Thoracic aorta (tissue), 2 donors: Measurements from ENCODE around the gene PCDHGB7. TPM values are rescaled to one million over a fixed set of nuclear protein-coding genes. Genes with fewer than 3 reads are reported as not detected.
"Not testable (repeated sequence)": the region's sequence is repeated elsewhere in the genome, so short reads cannot be mapped to it uniquely, and the experiment has no call there.

ENCODE experiments used
- ATAC-seq: fragments of 150-250 bp; one replicate; pipeline ENCODE4 v1.8.0; 2017; ENCODE audit warnings: low read depth; ENCODE audit not compliant: insufficient number of reproducible peaks, low FRiP score
- DNase-seq: peaks from one replicate; pipeline ENCODE4 v3.0.0-alpha.2; 2020; ENCODE audit warnings: low spot score
- H3K27ac ChIP-seq, 2 donors: fragments of 200-600 bp; sonication (generic); 1 replicate in 1 of 2; 2 replicates in 1 of 2; pipeline ENCODE4 v1.5.1; 2016; ENCODE audit warnings: mild to moderate bottlenecking in 2 of 2, moderate library complexity in 2 of 2
- H3K27me3 ChIP-seq: fragments of 200-600 bp; sonication (generic); replicated peaks from 2 replicates; pipeline ENCODE4 v1.6.0; 2016; ENCODE audit warnings: mild to moderate bottlenecking; ENCODE audit not compliant: insufficient read depth
- H3K36me3 ChIP-seq: fragments of 200-600 bp; sonication (generic); one replicate; pipeline ENCODE4 v1.5.1; 2016
- H3K4me1 ChIP-seq, 2 donors: fragments of 200-600 bp; sonication (generic); 1 replicate in 1 of 2; 2 replicates in 1 of 2; pipeline versions ENCODE4 v1.5.1 to v1.6.0; 2016; ENCODE audit warnings: low read depth in 2 of 2, mild to moderate bottlenecking in 1 of 2; ENCODE audit not compliant: control insufficient read depth in 1 of 2
- H3K4me3 ChIP-seq: fragments of 200-600 bp; sonication (generic); 2 replicates; pipeline ENCODE4 v1.5.1; 2016; ENCODE audit warnings: mild to moderate bottlenecking
- H3K9me3 ChIP-seq: fragments of 200-600 bp; sonication (generic); 2 replicates; pipeline ENCODE4 v1.5.1; 2016
- CTCF ChIP-seq: fragments of 200-600 bp; sonication (generic); IDR thresholded peaks from one replicate; pipeline ENCODE4 v1.5.1; 2019; ENCODE audit warnings: antibody characterized with exemption
- total RNA-seq, 2 donors: library from RNA; depleted of rRNA; stranded (reverse); fragments of >200 nt; gene quantifications; one replicate each; pipeline versions ENCODE4 v1.1.0 to v1.2.3, GENCODE V29; 2016

The PCDHGB7 gene
- total RNA-seq, 2 donors from 2014 or later = 18.0 to 28.1 TPM

- H3K27me3 ChIP-seq = no peaks in the 10 kb centered on the region
- DNase-seq = no peak
- H3K27ac ChIP-seq = no peak within 1 kb of the TSS
- H3K36me3 ChIP-seq = no peaks in the 10 kb centered on the region
- no peaks in the 10 kb centered on the region for H3K4me1 ChIP-seq
- ATAC-seq = no peak
- peaks cover 93% of the 10 kb centered on the region for H3K9me3 ChIP-seq
- H3K4me3 ChIP-seq = peak within 1 kb of the TSS; percentile 57
- TF ChIP-seq CTCF = no peak
Measured at GRCh38 chr5:141430332-141431113, 13.0 kb downstream of the PCDHGB7 start, which contains the start of gene PCDHGA12. PCDHGA12 (plus strand) TSS chr5:141430507; CDS start chr5:141430760, 253 bp downstream.

GRCh38 chr5:141431286-141431685 lies 13.8 kb downstream of the PCDHGB7 start:
- H3K9me3 ChIP-seq = peaks cover 93% of the 10 kb centered on the region
- no peaks in the 10 kb centered on the region for H3K27me3 ChIP-seq
- ATAC-seq = no peak

GRCh38 chr5:141432308-141432707 lies 14.8 kb downstream of the PCDHGB7 start:
- not testable (repeated sequence) for H3K36me3 ChIP-seq, ATAC-seq
- H3K9me3 ChIP-seq = peaks cover 86% of the 10 kb centered on the region

More at GRCh38 chr5:141431286-141431685, 13.8 kb downstream of the PCDHGB7 start:
- no peaks in the 10 kb centered on the region for H3K4me1 ChIP-seq
- TF ChIP-seq CTCF = no peak
- no peak overlapping the region for H3K27ac ChIP-seq
- peak overlapping the region; percentile 57 for H3K4me3 ChIP-seq
- no peaks in the 10 kb centered on the region for H3K36me3 ChIP-seq
- DNase-seq = no peak

GRCh38 chr5:141432726-141433125 lies 15.2 kb downstream of the PCDHGB7 start:
- not testable (repeated sequence) for ATAC-seq, H3K4me1 ChIP-seq, DNase-seq, H3K27ac ChIP-seq, H3K4me3 ChIP-seq, H3K36me3 ChIP-seq, H3K27me3 ChIP-seq
- H3K9me3 ChIP-seq = peaks cover 86% of the 10 kb centered on the region

More at GRCh38 chr5:141432308-141432707, 14.8 kb downstream of the PCDHGB7 start:
- not testable (repeated sequence) for DNase-seq, H3K4me3 ChIP-seq, H3K27me3 ChIP-seq, H3K27ac ChIP-seq, H3K4me1 ChIP-seq

GRCh38 chr5:141434006-141434405 lies 16.5 kb downstream of the PCDHGB7 start:
- Histone ChIP-seq H3K27me3 (no peaks in the 10 kb centered on the region), H3K27ac (no peak overlapping the region), H3K9me3 (peaks cover 83% of the 10 kb centered on the region), H3K4me1 (no peaks in the 10 kb centered on the region), H3K4me3 (no peak overlapping the region), H3K36me3 (peaks cover under 1% of the 10 kb centered on the region)
- ATAC-seq (no peak), DNase-seq (no peak)
- no peak for TF ChIP-seq CTCF

- H3K4me1 ChIP-seq = no peaks in the 10 kb centered on the region
- no peak for TF ChIP-seq CTCF
- ATAC-seq = no peak
- H3K4me3 ChIP-seq = no peak overlapping the region
- DNase-seq = no peak
- H3K9me3 ChIP-seq = peaks cover 84% of the 10 kb centered on the region
- peaks cover 6% of the 10 kb centered on the region for H3K36me3 ChIP-seq
- no peaks in the 10 kb centered on the region for H3K27me3 ChIP-seq
- H3K27ac ChIP-seq = no peak overlapping the region
Measured at GRCh38 chr5:141437221-141437620, 19.7 kb downstream of the PCDHGB7 start.
